Left cardiac atrium (tissue), 4 donors: ENCODE data around the gene SIX3. TPM values are rescaled to one million over a fixed set of nuclear protein-coding genes. Genes with fewer than 3 reads are reported as not detected.

Experiments used
- ATAC-seq, 2 donors: fragments of 200-7000 bp; cut with Tn5 transposase; one replicate each; pipeline ENCODE4 v1.9.1; 2020; ENCODE audit warnings: mild to moderate bottlenecking in 2 of 2, moderate library complexity in 2 of 2
- DNase-seq: peaks from one replicate; pipeline ENCODE4 v3.0.0-alpha.2; 2020
- intact Hi-C, 2 donors: fragments of 100-400 bp; cut with DNase I; formaldehyde crosslinking; loops; one replicate each; pipeline versions ENCODE4 v1.14.1 to v1.15.1; 2022 to 2023
- total RNA-seq, 2 donors: library from RNA; stranded (reverse); fragmentation: NEBNext Ultra II Directional; extraction: Animal tissue kit (Norgen Biotek cat#: 25700); gene quantifications; one replicate each; pipeline ENCODE4 v1.2.1, GENCODE V29; 2021
- donor health status: DM: no; HTN: yes; CAD: no.
- donor health status: DM: no; HTN: yes; CAD: no; lungs with severe emphysema.
- donor health status: DM: yes; HTN: yes; CAD: no.
- donor health status: Dilated cardiomyopathy.

The SIX3 gene
- total RNA-seq, 2 donors from 2014 or later, result not detected

DNA sequence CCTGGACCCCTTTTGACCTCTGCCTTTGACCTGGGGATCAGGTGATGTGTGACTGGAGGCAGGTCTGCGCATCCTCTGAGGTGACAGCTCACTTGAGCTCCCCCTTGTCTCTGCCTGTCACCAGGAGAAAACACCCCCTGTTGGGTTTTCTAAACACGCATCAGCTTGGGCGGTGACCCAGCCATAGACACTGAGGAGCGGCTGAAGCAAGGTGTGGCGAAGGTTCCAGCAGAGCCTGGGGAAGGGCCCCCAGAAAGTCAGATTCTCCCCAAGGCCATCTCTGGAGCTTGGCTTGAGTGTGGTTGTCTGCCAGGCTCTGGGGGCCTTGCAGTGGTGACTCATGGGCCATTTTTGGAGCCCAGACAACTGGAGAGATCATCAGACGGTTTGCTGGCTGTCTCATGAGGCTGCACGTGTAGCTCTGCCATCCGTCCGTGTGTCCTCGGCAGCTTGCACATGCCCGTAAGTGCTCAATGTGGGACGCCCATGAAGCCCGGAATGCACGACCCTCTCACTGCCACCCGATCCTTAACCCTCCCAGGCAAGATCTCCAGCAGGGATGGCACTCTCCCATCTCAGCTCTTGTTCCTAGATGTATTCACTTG lies 29.4 kb downstream of the SIX3 start:
- intact Hi-C loops, result no loop called here
- ATAC-seq, result no peak
- no peak for DNase-seq

DNA sequence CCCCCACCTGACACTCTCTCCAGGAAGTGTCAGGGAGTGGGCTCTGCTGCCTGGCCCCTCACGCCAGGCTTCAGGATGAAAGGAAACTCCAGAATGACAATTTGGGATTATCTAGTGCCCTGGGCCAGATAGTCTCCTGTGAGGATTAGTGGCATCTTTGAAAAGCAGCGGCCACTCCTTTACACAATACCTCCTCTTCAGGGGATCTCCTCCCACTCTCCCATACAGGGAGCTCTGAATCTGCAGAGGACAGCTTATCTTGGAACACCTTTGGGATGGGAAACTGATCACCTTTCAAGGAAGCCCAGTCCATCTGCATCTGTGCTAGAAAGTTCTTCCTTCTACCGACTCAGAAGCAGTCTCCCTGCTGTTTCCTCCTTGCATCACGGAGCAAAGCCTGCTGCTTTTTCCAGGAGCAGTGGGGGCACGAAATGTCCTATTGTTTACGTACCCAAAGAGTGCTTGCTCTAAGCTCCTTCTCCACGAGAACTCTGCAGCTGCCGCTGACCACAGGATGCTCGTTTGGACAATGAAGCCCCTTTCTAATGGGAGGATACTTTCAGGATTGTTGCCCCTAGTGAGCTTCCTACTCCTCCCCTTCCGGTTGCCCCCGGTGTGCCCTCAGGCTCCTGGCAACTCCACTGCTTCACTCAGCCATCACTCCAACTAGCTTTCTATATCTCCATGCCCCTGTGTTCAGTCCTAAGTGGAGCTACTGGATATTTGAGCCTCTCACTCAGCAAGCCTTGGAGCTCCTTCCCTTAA lies 31.5 kb downstream of the SIX3 start:
- DNase-seq (no peak), ATAC-seq (no peak)
- intact Hi-C loops, result no loop called here

DNA sequence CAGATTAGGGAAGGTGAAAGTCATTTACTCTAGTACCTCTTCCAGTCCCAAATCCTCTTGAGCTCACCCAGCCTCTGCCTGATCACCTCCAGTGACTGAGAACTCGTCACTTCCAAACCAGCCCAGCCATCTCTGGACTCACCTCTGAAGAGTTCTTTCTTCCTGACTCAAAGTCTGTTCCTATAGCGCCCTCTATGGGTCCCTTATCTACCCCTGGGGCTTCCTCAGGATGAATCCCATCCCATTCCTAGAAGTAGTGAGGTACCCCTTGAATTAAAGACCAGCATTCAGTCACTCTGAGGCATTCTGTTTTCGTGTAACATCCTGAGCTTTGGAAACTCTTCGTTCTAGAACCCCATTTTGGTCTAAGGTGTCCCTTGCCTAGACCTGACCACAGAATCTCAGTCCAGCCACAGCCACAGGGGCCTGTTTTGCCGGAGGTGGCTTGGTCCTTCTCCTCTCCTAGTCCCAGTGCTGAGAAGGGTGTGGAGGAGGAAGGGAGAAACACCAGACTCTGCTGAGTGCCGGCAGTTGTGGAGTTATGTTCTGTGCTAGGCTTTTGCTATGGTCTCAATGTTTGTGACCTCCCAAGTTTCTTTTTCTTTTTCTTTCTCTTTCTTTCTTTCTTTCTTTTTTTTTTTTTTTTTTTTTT lies 32.7 kb downstream of the SIX3 start:
- DNase-seq (no peak), ATAC-seq (no peak)
- intact Hi-C loops, result no loop called here

DNA sequence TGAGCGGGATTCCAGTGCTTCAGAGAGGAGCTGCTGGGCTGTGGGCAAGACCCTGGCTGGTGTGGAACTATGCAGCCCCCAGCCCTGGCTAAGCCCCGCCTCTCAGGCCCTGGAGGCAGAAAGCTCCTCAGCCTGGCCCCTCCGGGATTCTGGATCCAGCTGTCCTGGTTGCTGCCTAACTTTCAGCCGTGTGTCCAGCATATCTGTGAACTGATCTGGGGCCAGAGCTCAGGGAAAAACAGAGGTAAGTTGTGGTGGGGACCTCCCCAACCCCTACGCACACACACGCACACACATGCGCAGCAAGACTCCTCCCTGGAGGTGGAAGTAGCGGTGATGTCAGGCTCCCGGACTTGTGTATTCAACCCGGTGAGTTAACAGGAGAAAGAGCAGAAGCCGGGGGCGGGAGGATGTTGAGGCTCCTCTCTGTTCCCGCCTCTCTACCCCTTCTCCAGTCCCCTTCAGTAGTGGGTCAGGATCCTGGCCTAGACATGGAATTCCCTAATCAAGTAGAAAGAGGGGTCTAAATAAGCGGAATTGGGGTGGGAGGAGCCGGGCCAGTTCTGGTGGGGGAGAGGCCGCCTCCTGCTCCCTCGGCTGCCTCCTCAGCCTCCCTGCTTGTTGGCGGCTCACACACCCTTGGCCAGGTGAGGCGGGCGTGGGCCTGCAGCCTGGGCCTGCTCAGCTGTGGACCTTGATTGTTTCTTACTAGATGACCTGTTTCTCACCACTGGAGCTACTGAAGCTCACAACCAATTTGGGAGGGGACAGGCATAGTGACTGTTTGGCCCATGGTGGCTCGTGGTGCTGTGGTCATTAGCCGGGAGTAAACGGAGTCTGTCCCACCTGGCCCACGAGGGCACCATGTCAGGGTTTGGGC lies 34.3 kb downstream of the SIX3 start:
- intact Hi-C loops, result no loop called here
- ATAC-seq (peak in 1 of 2 donors; percentile 27), DNase-seq (no peak)

DNA sequence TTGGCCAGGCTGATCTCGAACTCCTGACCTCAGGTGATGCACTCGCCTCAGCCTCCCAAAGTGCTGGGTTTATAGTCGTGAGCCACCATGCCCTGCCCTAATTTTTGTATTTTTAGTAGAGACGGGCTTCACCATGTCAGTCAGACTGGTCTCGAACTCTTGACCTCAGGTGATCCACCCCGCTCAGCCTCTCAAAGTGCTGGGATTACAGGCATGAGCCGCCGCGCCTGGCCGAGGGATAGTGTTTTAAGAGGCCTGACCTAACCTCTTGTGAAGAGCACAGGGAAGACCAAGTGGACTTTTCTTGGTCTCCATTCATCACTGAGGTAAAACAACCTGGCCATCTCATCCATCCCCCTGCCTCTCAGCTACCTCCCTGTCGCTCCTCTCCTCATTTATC lies 38.1 kb downstream of the SIX3 start:
- ATAC-seq (no peak), DNase-seq (no peak)
- intact Hi-C loops, result no loop called here

DNA sequence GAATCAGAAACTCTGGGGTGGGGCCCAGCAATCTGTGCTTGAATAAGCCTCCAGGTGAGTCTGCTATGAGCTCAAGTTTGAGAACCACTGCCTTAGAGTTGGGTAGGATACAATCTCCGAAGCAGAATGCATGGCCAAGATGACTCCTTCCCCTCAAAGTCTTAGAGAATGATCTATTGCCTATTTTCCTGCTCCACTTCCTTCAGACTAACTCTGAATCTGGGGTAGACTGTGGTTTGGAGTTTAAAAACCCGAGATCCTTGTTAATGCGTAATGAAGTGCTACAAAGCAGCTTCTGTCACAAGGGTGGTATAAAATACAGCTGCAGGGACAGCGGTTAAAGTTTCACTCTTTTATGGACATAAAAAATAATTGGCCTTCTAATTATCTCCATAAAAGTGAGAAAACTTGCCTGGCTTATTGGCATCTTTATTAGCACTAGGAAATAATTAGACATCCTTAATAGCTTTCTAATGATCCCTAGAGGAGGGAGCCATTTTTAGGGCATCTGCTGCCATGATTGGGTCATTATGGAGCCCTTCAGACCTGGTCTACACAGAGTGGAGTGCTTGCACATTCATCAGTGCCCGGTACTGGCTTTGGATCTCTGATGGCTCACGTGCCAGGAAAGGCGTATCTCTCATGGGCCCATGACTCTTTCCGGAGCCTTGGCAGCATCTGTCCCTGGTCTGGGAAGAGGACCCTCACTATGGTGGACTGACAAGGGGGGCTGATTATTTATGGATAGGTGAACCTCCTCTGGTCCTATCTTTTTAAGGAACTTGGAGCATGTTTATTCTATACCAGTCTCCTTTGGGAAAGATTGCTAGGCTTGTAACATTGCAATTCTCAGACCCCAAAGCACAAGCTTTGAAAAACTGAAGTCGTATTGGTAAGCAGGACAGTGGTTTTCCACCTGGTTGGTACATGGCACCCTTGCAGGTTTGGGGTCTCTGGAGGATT lies 39.5 kb downstream of the SIX3 start:
- ATAC-seq (no peak), DNase-seq (no peak)
- intact Hi-C loops, result loop anchor here (1.0 to 2.0 kb wide), 2 partner anchors 513 to 514 kb away; no protein-coding TSS in a partner anchor

DNA sequence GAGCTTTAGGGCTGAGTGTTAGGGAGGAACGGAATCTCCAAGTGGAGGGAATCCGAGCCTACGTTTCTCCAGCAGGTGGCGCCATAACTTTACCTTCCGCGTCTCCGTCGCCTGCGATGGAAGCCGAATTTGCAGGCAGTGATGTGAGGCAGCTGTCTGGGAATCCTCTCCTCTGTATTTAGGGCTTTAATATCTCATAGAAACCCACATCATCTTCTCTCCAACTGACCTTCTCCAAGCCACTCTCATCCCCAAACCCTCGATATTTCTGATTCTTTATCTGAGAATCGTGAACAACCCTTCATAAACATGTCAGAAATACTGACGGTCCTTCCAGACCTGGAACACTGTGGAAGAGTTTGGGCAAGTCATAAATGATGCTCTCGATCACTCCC lies 40.2 kb downstream of the SIX3 start:
- peak; percentile 81 for DNase-seq
- ATAC-seq, result peak; percentile 79 to 83
- intact Hi-C loops, result loop anchor here (1.0 to 2.0 kb wide), 2 partner anchors 513 kb away; no protein-coding TSS in a partner anchor

DNA sequence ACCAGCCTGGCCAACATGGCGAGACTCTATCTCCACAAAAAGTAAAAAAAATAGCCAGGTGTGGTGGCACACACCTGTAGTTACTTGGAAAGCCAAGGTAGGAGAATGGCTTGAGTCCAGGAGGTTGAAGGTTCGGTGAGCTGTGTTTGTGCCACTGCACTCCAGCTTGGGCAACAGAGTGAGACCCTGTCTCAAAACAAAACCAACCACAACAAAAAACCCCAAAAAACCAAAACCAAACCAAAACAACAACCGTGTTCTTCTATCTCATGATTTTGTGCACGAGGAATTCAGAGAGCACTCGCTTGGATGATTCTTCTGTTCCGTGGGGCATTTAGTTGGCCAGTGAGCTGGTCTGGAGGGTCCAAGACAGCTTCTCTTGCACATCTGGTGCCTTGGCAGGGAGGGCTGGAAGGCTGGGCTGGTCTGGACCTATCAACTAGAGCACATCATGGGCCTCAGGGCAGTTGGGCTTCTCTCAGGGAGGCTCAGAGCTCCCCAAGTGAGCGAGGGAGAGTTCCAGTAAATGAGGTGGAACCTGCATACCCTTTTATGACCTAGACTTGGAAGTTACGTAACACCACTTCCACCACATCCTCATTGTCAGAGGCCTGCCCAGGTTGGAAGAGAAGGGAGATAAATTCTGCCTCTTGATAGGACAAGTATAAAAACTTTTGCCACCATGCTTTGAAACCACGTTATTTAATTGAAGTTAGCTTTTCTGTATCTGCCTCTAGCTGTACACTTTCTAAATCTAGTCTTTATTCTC lies 42.5 kb downstream of the SIX3 start:
- intact Hi-C loops, result no loop called here
- no peak for ATAC-seq
- DNase-seq, result no peak

DNA sequence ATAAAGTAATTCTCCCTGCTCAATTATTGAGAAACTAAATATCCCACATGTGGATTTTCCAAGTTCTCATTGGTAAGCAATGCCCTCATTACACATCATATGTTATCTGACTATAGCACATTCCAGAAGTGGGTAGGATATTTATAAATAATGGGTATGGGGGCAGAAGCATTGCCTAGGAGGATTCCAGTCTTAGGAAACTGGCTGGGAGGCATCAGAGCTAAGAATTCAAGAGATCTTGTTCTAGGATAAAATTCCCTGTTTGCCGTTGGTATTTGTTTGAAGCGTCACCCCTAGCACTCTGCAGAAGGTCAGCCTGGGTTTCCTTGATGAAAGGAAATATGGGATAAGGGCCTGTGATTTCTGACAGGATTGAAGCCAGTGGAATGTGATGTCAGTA lies 47.7 kb downstream of the SIX3 start:
- DNase-seq (no peak), ATAC-seq (no peak)
- intact Hi-C loops, result no loop called here

DNA sequence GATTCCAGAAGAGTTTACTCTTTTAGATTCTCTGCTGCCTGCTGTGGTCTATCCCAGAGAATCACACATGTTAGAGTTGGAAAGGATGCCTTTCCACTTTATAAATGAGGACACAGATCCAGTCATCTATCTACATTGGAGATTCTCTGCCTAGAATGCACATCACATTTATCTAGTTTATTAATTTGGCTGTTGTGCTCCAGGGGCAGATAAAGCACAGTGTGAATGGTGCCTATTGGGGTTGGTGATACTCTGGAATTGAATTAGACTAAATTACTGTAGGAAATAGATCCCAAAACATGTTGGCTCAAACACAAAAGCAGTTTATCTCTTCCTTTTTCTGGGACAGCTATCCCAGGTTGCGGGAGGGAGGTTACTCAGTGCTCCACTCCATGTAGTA lies 52.9 kb downstream of the SIX3 start:
- ATAC-seq (no peak), DNase-seq (no peak)
- intact Hi-C loops, result no loop called here

Other genes starting within 250 kb of the SIX3 start
- 1 to 10 TPM; 1.0 to 1.3 TPM for gene SIX2, start 67.8 kb downstream of the SIX3 start, total RNA-seq